Liver (tissue), 9 donors: Measurements from ENCODE around the gene UBD. TPM values are rescaled to one million over a fixed set of nuclear protein-coding genes. Genes with fewer than 3 reads are reported as not detected.

ENCODE experiments used
- DNase-seq: peaks from one replicate; pipeline ENCODE4 v3.0.0-alpha.2; 2017; ENCODE audit warnings: low spot score
- H3K27ac ChIP-seq, 2 donors: one replicate each; pipeline ENCODE4 v1.7.0; 2013; ENCODE audit warnings: inconsistent platforms in 2 of 2, low read length in 2 of 2, control low read depth in 1 of 2, low read depth in 1 of 2, mild to moderate bottlenecking in 1 of 2
- H3K27me3 ChIP-seq, 4 donors: one replicate each; pipeline versions ENCODE4 v1.6.1 to v1.7.0; 2013; ENCODE audit warnings: low read length in 3 of 4, inconsistent platforms in 1 of 4, mild to moderate bottlenecking in 1 of 4, moderate library complexity in 1 of 4; ENCODE audit not compliant: control insufficient read depth in 4 of 4, insufficient read depth in 4 of 4
- H3K36me3 ChIP-seq, 4 donors: one replicate each; pipeline versions ENCODE4 v1.6.1 to v1.7.0; 2013; ENCODE audit warnings: low read length in 3 of 4, mild to moderate bottlenecking in 3 of 4, low read depth in 1 of 4, moderate library complexity in 1 of 4; ENCODE audit not compliant: control insufficient read depth in 4 of 4, insufficient read depth in 3 of 4
- H3K4me1 ChIP-seq, 4 donors: one replicate each; pipeline versions ENCODE4 v1.6.1 to v1.7.0; 2013; ENCODE audit warnings: low read length in 3 of 4, mild to moderate bottlenecking in 3 of 4, moderate library complexity in 1 of 4; ENCODE audit not compliant: control insufficient read depth in 4 of 4, insufficient read depth in 4 of 4
- H3K4me3 ChIP-seq, 3 donors: one replicate each; pipeline versions ENCODE4 v1.6.1 to v1.7.0; 2013; ENCODE audit warnings: low read length in 3 of 3, control low read depth in 1 of 3, low read depth in 1 of 3, mild to moderate bottlenecking in 1 of 3
- H3K9ac ChIP-seq, 2 donors: one replicate each; pipeline ENCODE4 v1.7.0; 2013; ENCODE audit warnings: low read length in 2 of 2, mild to moderate bottlenecking in 2 of 2, moderate library complexity in 2 of 2, control low read depth in 1 of 2, low read depth in 1 of 2
- H3K9me3 ChIP-seq, 4 donors: one replicate each; pipeline versions ENCODE4 v1.6.1 to v1.7.0; 2013; ENCODE audit warnings: low read length in 3 of 4; ENCODE audit not compliant: control insufficient read depth in 4 of 4
- ATF3 ChIP-seq: IDR thresholded peaks from 2 replicates; pipeline ENCODE4 v1.6.1; 2016; ENCODE audit warnings: antibody characterized with exemption
- FOXA1 ChIP-seq: IDR thresholded peaks from 2 replicates; pipeline ENCODE4 v1.6.1; 2016; ENCODE audit warnings: antibody characterized with exemption
- FOXA2 ChIP-seq: IDR thresholded peaks from 2 replicates; pipeline ENCODE4 v1.6.1; 2016; ENCODE audit warnings: antibody characterized with exemption
- GABPA ChIP-seq, 2 donors: IDR thresholded peaks in 1 of 2; conservative IDR thresholded peaks in 1 of 2; 2 replicates each; pipeline ENCODE4 v1.6.1; 2016; ENCODE audit warnings: antibody characterized with exemption in 2 of 2, mild to moderate bottlenecking in 1 of 2, moderate library complexity in 1 of 2
- HNF4A ChIP-seq, 2 donors: conservative IDR thresholded peaks; 2 replicates each; pipeline ENCODE4 v1.6.1; 2016; ENCODE audit warnings: antibody characterized with exemption in 2 of 2, mild to moderate bottlenecking in 2 of 2
- HNF4G ChIP-seq: IDR thresholded peaks from 2 replicates; pipeline ENCODE4 v1.6.1; 2016; ENCODE audit warnings: antibody characterized with exemption
- JUND ChIP-seq, 2 donors: IDR thresholded peaks; 2 replicates each; pipeline ENCODE4 v1.6.1; 2016; ENCODE audit warnings: antibody characterized with exemption in 2 of 2
- NR2F2 ChIP-seq: IDR thresholded peaks from 2 replicates; pipeline ENCODE4 v1.6.1; 2016; ENCODE audit warnings: antibody characterized with exemption
- RAD21 ChIP-seq, 2 donors: IDR thresholded peaks; 2 replicates each; pipeline ENCODE4 v1.6.1; 2016; ENCODE audit warnings: antibody characterized with exemption in 2 of 2, mild to moderate bottlenecking in 2 of 2
- RXRA ChIP-seq, 2 donors: IDR thresholded peaks; 2 replicates each; pipeline ENCODE4 v1.6.1; 2017 to 2018; ENCODE audit warnings: antibody characterized with exemption in 2 of 2, mild to moderate bottlenecking in 1 of 2
- SP1 ChIP-seq: IDR thresholded peaks from 2 replicates; pipeline ENCODE4 v1.6.1; 2018; ENCODE audit warnings: antibody characterized with exemption, mild to moderate bottlenecking
- TAF1 ChIP-seq: conservative IDR thresholded peaks from 2 replicates; pipeline ENCODE4 v1.6.1; 2016; ENCODE audit warnings: antibody characterized with exemption, mild to moderate bottlenecking
- YY1 ChIP-seq: IDR thresholded peaks from 2 replicates; pipeline ENCODE4 v1.6.1; 2016; ENCODE audit warnings: antibody characterized with exemption, mild to moderate bottlenecking
- WGBS: extraction: QIAGEN DNeasy Blood & Tissue Kit; methylation state at CpG from one replicate; pipeline ENCODE4 v1.1.7; 2013; 5-methylcytosine and 5-hydroxymethylcytosine counted together
- polyA plus RNA-seq, 2 donors: library from polyadenylated mRNA; stranded (reverse) in 1 of 2; unstranded in 1 of 2; fragments of 200-250 nt in 1 of 2; fragments of >200 nt in 1 of 2; fragmentation: Nextera tagmentation in 1 of 2; extraction: Ambion mirVana in 1 of 2; gene quantifications; one replicate each; pipeline versions ENCODE4 v1.2.1 to v1.2.3, GENCODE V29; 2013 to 2015
- total RNA-seq, 2 donors: library from RNA; depleted of rRNA; stranded (reverse); fragments of >200 nt; gene quantifications; one replicate each; pipeline ENCODE4 v1.2.3, GENCODE V29; 2014
- TF ChIP-seq, protein P1 (sequence below): IDR thresholded peaks from 2 replicates; pipeline ENCODE4 v1.6.1; 2016; ENCODE audit warnings: antibody characterized with exemption
- TF ChIP-seq, protein P2 (sequence below): fragments of 150-350 bp; IDR thresholded peaks from 2 replicates; pipeline ENCODE4 v1.5.1; 2017; ENCODE audit warnings: improper control_type of control experiment, low read depth, low read length; ENCODE audit not compliant: missing input control
- donor health status: healthy.
- donor health status: healthy.
- donor health status: healthy.
- donor health status: healthy.
- donor health status: healthy.

The UBD gene
- total and polyA plus RNA-seq, 4 donors, result 7.0 to 35.1 (median 28.1) TPM

DNA sequence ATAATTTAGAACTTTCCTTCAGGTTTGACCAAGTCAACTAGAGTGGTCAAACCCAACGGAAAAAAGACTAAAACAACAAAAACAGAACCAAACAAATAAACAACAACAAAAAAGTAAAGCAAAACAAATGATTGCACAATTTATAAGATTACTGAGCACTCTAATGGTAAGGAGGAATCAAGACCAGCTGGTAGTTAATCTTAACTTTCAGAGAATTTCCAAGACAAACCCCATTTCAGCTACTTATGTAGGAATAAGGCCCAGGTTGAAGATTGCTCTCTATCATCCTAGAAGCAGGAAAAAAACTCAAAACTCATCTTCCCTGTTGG lies 34.3 kb downstream of the UBD start:
- TF ChIP-seq GABPA (IDR thresholded peaks at IDR 0.05 in 1 of 2, conservative IDR thresholded peaks at IDR 0.05 in 1 of 2) (no peak), RAD21 (IDR thresholded peaks at IDR 0.05) (no peak), FOXA2 (no peak), RXRA (IDR thresholded peaks at IDR 0.05) (no peak), JUND (IDR thresholded peaks at IDR 0.05) (no peak), NR2F2 (no peak), FOXA1 (no peak), YY1 (no peak)
- TF ChIP-seq, protein P1, sequence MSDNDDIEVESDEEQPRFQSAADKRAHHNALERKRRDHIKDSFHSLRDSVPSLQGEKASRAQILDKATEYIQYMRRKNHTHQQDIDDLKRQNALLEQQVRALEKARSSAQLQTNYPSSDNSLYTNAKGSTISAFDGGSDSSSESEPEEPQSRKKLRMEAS, result no peak
- TF ChIP-seq, protein P2, sequence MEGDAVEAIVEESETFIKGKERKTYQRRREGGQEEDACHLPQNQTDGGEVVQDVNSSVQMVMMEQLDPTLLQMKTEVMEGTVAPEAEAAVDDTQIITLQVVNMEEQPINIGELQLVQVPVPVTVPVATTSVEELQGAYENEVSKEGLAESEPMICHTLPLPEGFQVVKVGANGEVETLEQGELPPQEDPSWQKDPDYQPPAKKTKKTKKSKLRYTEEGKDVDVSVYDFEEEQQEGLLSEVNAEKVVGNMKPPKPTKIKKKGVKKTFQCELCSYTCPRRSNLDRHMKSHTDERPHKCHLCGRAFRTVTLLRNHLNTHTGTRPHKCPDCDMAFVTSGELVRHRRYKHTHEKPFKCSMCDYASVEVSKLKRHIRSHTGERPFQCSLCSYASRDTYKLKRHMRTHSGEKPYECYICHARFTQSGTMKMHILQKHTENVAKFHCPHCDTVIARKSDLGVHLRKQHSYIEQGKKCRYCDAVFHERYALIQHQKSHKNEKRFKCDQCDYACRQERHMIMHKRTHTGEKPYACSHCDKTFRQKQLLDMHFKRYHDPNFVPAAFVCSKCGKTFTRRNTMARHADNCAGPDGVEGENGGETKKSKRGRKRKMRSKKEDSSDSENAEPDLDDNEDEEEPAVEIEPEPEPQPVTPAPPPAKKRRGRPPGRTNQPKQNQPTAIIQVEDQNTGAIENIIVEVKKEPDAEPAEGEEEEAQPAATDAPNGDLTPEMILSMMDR, result no peak
- Histone ChIP-seq H3K27ac (no peak overlapping the region), H3K9ac (no peak overlapping the region), H3K4me3 (no peak overlapping the region), H3K27me3 (no peaks in the 10 kb centered on the region), H3K4me1 (peaks cover 0 to 15% (median 4%) of the 10 kb centered on the region in 4 donors), H3K36me3 (no peaks in the 10 kb centered on the region), H3K9me3 (no peaks in the 10 kb centered on the region)
- 0% methylated on average over 1 of the region's 1 CpG for WGBS
- DNase-seq, result no peak

- WGBS, result 60% methylated on average over 7 of the region's 7 CpGs
- Histone ChIP-seq H3K36me3 (no peaks in the 10 kb centered on the region), H3K4me1 (peaks cover 0 to 15% (median 4%) of the 10 kb centered on the region in 4 donors), H3K9me3 (no peaks in the 10 kb centered on the region), H3K27ac (no peak overlapping the region), H3K27me3 (no peaks in the 10 kb centered on the region), H3K9ac (no peak overlapping the region), H3K4me3 (no peak overlapping the region)
- DNase-seq, result no peak
- no peak for TF ChIP-seq ATF3
- no peak for TF ChIP-seq HNF4G
- no peak for TF ChIP-seq HNF4A (conservative IDR thresholded peaks at IDR 0.05)
- no peak for TF ChIP-seq SP1
- TF ChIP-seq GABPA (IDR thresholded peaks at IDR 0.05 in 1 of 2, conservative IDR thresholded peaks at IDR 0.05 in 1 of 2), result no peak
- TF ChIP-seq, protein P2, result no peak
- TF ChIP-seq RXRA (IDR thresholded peaks at IDR 0.05), result no peak
- no peak for TF ChIP-seq TAF1
- no peak for TF ChIP-seq NR2F2
- TF ChIP-seq, protein P1, result no peak
Measured at GRCh38 chr6:29524444-29525310, 34.9 kb downstream of the UBD start.
